ENCODE data around the gene HNF1A. TPM values are rescaled to one million over a fixed set of nuclear protein-coding genes. Genes with fewer than 3 reads are reported as not detected.
A peak's percentile ranks its signal among the peaks of the same experiment; 100 is the strongest.
"Not testable (repeated sequence)": the region's sequence is repeated elsewhere in the genome, so short reads cannot be mapped to it uniquely, and the experiment has no call there.

HNF1A gene
- total RNA-seq, 3 donors from 2014 or later: 0.29 to 0.33 TPM; not detected in 1

- TF ChIP-seq CTCF (IDR thresholded peaks at IDR 0.05) (no peak), POLR2A (IDR thresholded peaks at IDR 0.05) (no peak), POLR2AphosphoS5 (IDR thresholded peaks at IDR 0.05) (no peak)
- intact Hi-C loops (cut with DNase I; ENCODE audit: low total_unique reads): no loop called here
- Histone ChIP-seq H3K27ac (no peak overlapping the region), H3K4me1 (no peaks in the 10 kb centered on the region), H3K4me3 (no peak overlapping the region), H3K36me3 (no peaks in the 10 kb centered on the region), H3K9me3 (no peaks in the 10 kb centered on the region), H3K27me3 (no peaks in the 10 kb centered on the region)
- no peak for DNase-seq (ENCODE audit: low spot score in 2 of 2)
These were observed 58.5 kb downstream of the HNF1A start for GRCh38 chr12:121036810-121037326.

GRCh38 chr12:121038861-121039668, 60.7 kb downstream of the HNF1A start, which contains the start of gene OASL:
TSS of gene OASL (minus strand) at chr12:121039246. CDS start at chr12:121038971, 275 bp downstream.
- Histone ChIP-seq H3K9me3 (no peaks in the 10 kb centered on the region), H3K36me3 (no peaks in the 10 kb centered on the region), H3K4me1 (no peaks in the 10 kb centered on the region), H3K27me3 (no peaks in the 10 kb centered on the region), H3K4me3 (peak within 1 kb of the TSS; percentile 44 to 67 (median 46)), H3K27ac (peak within 1 kb of the TSS in 1 of 2 donors; percentile 69)
- DNase-seq (ENCODE audit: low spot score in 2 of 2): no peak
- intact Hi-C loops (cut with DNase I; ENCODE audit: low total_unique reads): no loop called here
- TF ChIP-seq CTCF (IDR thresholded peaks at IDR 0.05): no peak
- TF ChIP-seq POLR2AphosphoS5 (IDR thresholded peaks at IDR 0.05): peak in 1 of 3 donors; percentile 13

- no peak overlapping the region for H3K4me3 ChIP-seq
- H3K27ac ChIP-seq: no peak overlapping the region
- no peaks in the 10 kb centered on the region for H3K27me3 ChIP-seq
- intact Hi-C loops (cut with DNase I; ENCODE audit: low total_unique reads): no loop called here
- H3K9me3 ChIP-seq: no peaks in the 10 kb centered on the region
- H3K4me1 ChIP-seq: no peaks in the 10 kb centered on the region
- no peaks in the 10 kb centered on the region for H3K36me3 ChIP-seq
- DNase-seq (ENCODE audit: low spot score in 2 of 2): no peak
- TF ChIP-seq CTCF (IDR thresholded peaks at IDR 0.05): no peak
- TF ChIP-seq POLR2A (IDR thresholded peaks at IDR 0.05): no peak
- TF ChIP-seq POLR2AphosphoS5 (IDR thresholded peaks at IDR 0.05): no peak
These were observed 64.7 kb downstream of the HNF1A start for GRCh38 chr12:121043067-121043466.

- H3K9me3 ChIP-seq; DNase-seq (ENCODE audit: low spot score in 2 of 2); H3K27ac ChIP-seq; intact Hi-C loops (cut with DNase I; ENCODE audit: low total_unique reads); H3K36me3 ChIP-seq; H3K27me3 ChIP-seq; H3K4me3 ChIP-seq; H3K4me1 ChIP-seq: not testable (repeated sequence)
These were observed 69.1 kb downstream of the HNF1A start for GRCh38 chr12:121047400-121047799.

GRCh38 chr12:121048442-121048841, 70.1 kb downstream of the HNF1A start:
- no peaks in the 10 kb centered on the region for H3K36me3 ChIP-seq
- H3K4me3 ChIP-seq: no peak overlapping the region
- H3K9me3 ChIP-seq: no peaks in the 10 kb centered on the region
- no peaks in the 10 kb centered on the region for H3K4me1 ChIP-seq
- intact Hi-C loops (cut with DNase I; ENCODE audit: low total_unique reads): no loop called here
- TF ChIP-seq CTCF (IDR thresholded peaks at IDR 0.05) (no peak), POLR2AphosphoS5 (IDR thresholded peaks at IDR 0.05) (no peak), POLR2A (IDR thresholded peaks at IDR 0.05) (no peak)
- no peak overlapping the region for H3K27ac ChIP-seq
- no peak for DNase-seq (ENCODE audit: low spot score in 2 of 2)
- no peaks in the 10 kb centered on the region for H3K27me3 ChIP-seq
